ENCODE results near the gene KCNK2. TPM values are rescaled to one million over a fixed set of nuclear protein-coding genes. Genes with fewer than 3 reads are reported as not detected.

KCNK2 gene
- total RNA-seq, 1 experiment from 2014 or later = 0.15 TPM

DNA sequence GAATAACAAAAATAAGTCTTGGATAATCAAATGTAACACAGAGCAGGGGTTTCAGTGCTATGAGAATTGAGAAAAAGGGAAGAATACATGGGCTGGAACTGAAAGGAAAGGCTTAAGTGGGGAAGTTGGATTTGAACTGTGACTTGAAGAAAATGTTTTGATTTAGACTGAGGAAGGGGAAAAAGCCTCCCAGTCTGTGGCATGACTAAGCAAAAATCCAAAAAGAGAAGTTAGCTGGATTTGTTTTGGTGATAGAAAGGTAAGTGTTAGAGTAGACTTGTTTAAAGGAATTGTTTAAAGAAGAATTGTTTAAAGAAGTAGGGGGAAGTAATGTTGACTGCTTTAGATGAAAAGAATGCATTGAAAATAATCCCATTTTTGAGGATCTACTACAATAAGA is 46.0 kb downstream of the KCNK2 start (continued):
- no peak for TF ChIP-seq ATF1 (CRISPR knock-in tag; IDR thresholded peaks at IDR 0.05)

DNA sequence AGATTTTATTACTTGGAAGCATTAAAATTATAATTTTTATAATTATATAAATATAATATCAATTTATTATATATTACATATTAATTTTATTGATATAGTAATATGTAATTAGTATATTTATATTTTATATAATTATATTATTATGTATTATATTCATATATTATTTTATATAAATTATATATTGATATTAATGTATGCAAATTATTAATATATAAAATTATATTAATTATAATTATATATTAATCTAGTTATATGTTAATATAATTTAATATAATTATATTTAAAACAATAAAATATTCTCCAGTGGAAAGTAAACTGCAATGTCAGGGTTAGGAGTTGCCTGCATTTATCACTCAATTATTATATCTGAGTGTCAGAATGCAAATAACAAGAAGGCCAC is 48.8 kb downstream of the KCNK2 start:
- Mint-ChIP-seq H3K4me1 (no peaks in the 10 kb centered on the region), H3K36me3 (no peaks in the 10 kb centered on the region), H3K27ac (no peak overlapping the region), H3K4me3 (no peak overlapping the region), H3K9me3 (peaks cover 5% of the 10 kb centered on the region), H3K27me3 (ENCODE audit: low read depth) (no peaks in the 10 kb centered on the region)
- ChIA-PET POLR2A (no interaction called here), CTCF (no interaction called here)
- TF ChIP-seq TEAD1 (CRISPR knock-in tag; IDR thresholded peaks at IDR 0.05) (no peak), FOXJ3 (CRISPR knock-in tag; IDR thresholded peaks at IDR 0.05; ENCODE audit: borderline replicate concordance) (no peak), HMGA2 (CRISPR knock-in tag; IDR thresholded peaks at IDR 0.05) (peak; percentile 91), OVOL2 (CRISPR knock-in tag; IDR thresholded peaks at IDR 0.05; ENCODE audit: borderline replicate concordance) (no peak)
- DNase-seq (ENCODE audit: low spot score) (no peak), ATAC-seq (no peak)

- ChIA-PET CTCF (interaction anchor here (0.8 kb wide), 1 partner anchor 56 kb away, joined by 3 read pairs; no protein-coding TSS in a partner anchor), POLR2A (no interaction called here)
- ATAC-seq (no peak), DNase-seq (ENCODE audit: low spot score) (no peak)
- no peaks in the 10 kb centered on the region for H3K36me3 Mint-ChIP-seq
- H3K27ac Mint-ChIP-seq = no peak overlapping the region
- TF ChIP-seq MYBL2 (CRISPR knock-in tag; IDR thresholded peaks at IDR 0.05) (no peak), NR3C1 (CRISPR knock-in tag; conservative IDR thresholded peaks at IDR 0.05; ENCODE audit: low read depth) (no peak), NFE2L1 (CRISPR knock-in tag; IDR thresholded peaks at IDR 0.05) (no peak), SMAD4 (CRISPR knock-in tag; IDR thresholded peaks at IDR 0.05) (no peak), TEAD1 (CRISPR knock-in tag; IDR thresholded peaks at IDR 0.05) (no peak), EMX1 (CRISPR knock-in tag; IDR thresholded peaks at IDR 0.05) (no peak), JAZF1 (CRISPR knock-in tag; IDR thresholded peaks at IDR 0.05) (no peak), ARID4B (CRISPR knock-in tag; IDR thresholded peaks at IDR 0.05; ENCODE audit: borderline replicate concordance) (no peak), RELA (CRISPR knock-in tag; IDR thresholded peaks at IDR 0.05; ENCODE audit: borderline replicate concordance) (no peak), SOX15 (CRISPR knock-in tag; IDR thresholded peaks at IDR 0.05) (no peak), IRF2 (CRISPR knock-in tag; IDR thresholded peaks at IDR 0.05; ENCODE audit: borderline replicate concordance, low read depth) (no peak), NFATC4 (CRISPR knock-in tag; IDR thresholded peaks at IDR 0.05) (no peak)
- TF ChIP-seq, protein P1, sequence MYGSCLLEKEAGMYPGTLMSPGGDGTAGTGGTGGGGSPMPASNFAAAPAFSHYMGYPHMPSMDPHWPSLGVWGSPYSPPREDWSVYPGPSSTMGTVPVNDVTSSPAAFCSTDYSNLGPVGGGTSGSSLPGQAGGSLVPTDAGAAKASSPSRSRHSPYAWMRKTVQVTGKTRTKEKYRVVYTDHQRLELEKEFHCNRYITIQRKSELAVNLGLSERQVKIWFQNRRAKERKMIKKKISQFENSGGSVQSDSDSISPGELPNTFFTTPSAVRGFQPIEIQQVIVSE (CRISPR knock-in tag; IDR thresholded peaks at IDR 0.05; ENCODE audit: borderline replicate concordance) = no peak
- TF ChIP-seq, protein P2, sequence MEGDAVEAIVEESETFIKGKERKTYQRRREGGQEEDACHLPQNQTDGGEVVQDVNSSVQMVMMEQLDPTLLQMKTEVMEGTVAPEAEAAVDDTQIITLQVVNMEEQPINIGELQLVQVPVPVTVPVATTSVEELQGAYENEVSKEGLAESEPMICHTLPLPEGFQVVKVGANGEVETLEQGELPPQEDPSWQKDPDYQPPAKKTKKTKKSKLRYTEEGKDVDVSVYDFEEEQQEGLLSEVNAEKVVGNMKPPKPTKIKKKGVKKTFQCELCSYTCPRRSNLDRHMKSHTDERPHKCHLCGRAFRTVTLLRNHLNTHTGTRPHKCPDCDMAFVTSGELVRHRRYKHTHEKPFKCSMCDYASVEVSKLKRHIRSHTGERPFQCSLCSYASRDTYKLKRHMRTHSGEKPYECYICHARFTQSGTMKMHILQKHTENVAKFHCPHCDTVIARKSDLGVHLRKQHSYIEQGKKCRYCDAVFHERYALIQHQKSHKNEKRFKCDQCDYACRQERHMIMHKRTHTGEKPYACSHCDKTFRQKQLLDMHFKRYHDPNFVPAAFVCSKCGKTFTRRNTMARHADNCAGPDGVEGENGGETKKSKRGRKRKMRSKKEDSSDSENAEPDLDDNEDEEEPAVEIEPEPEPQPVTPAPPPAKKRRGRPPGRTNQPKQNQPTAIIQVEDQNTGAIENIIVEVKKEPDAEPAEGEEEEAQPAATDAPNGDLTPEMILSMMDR (IDR thresholded peaks at IDR 0.05) = no peak
- TF ChIP-seq, protein P3, sequence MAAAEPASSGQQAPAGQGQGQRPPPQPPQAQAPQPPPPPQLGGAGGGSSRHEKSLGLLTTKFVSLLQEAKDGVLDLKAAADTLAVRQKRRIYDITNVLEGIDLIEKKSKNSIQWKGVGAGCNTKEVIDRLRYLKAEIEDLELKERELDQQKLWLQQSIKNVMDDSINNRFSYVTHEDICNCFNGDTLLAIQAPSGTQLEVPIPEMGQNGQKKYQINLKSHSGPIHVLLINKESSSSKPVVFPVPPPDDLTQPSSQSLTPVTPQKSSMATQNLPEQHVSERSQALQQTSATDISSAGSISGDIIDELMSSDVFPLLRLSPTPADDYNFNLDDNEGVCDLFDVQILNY (CRISPR knock-in tag; IDR thresholded peaks at IDR 0.05) = no peak
- TF ChIP-seq, protein P4, sequence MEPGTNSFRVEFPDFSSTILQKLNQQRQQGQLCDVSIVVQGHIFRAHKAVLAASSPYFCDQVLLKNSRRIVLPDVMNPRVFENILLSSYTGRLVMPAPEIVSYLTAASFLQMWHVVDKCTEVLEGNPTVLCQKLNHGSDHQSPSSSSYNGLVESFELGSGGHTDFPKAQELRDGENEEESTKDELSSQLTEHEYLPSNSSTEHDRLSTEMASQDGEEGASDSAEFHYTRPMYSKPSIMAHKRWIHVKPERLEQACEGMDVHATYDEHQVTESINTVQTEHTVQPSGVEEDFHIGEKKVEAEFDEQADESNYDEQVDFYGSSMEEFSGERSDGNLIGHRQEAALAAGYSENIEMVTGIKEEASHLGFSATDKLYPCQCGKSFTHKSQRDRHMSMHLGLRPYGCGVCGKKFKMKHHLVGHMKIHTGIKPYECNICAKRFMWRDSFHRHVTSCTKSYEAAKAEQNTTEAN (CRISPR knock-in tag; IDR thresholded peaks at IDR 0.05) = no peak
- no peaks in the 10 kb centered on the region for H3K27me3 Mint-ChIP-seq (ENCODE audit: low read depth)
- no peaks in the 10 kb centered on the region for H3K4me1 Mint-ChIP-seq
- no peak overlapping the region for H3K4me3 Mint-ChIP-seq
- peaks cover 5% of the 10 kb centered on the region for H3K9me3 Mint-ChIP-seq
These were observed 49.6 kb downstream of the KCNK2 start for GRCh38 chr1:215132156-215132555.
